SK-N-SH (cell line): ENCODE results near the gene ING1.

Source experiments
- CHD2 ChIP-seq: fragments of 150-350 bp; IDR thresholded peaks from 2 replicates; pipeline ENCODE4 v1.6.1; 2018; ENCODE audit warnings: low read length; ENCODE audit not compliant: partially characterized antibody
- POLR2AphosphoS5 ChIP-seq: IDR thresholded peaks from 2 replicates; pipeline ENCODE4 v1.6.1; 2012; ENCODE audit warnings: low read depth, low read length
- RAD21 ChIP-seq: IDR thresholded peaks from 2 replicates; pipeline ENCODE4 v1.6.1; 2012; ENCODE audit warnings: mild to moderate bottlenecking, low read length
- SIN3A ChIP-seq: IDR thresholded peaks from 2 replicates; pipeline ENCODE4 v1.6.1; 2012; ENCODE audit warnings: low read depth, mild to moderate bottlenecking, low read length, moderate library complexity, borderline replicate concordance
- TAF1 ChIP-seq: IDR thresholded peaks from 2 replicates; pipeline ENCODE4 v1.6.1; 2012; ENCODE audit warnings: low read depth, mild to moderate bottlenecking, low read length, moderate library complexity, borderline replicate concordance
- TF ChIP-seq, protein P1 (sequence below): fragments of 200-600 bp; sonication (generic); IDR thresholded peaks from 2 replicates; pipeline ENCODE4 v1.6.1; 2017; ENCODE audit warnings: antibody characterized with exemption, mild to moderate bottlenecking, moderate library complexity
- TF ChIP-seq, protein P2 (sequence below): IDR thresholded peaks from 2 replicates; pipeline ENCODE4; 2012

DNA sequence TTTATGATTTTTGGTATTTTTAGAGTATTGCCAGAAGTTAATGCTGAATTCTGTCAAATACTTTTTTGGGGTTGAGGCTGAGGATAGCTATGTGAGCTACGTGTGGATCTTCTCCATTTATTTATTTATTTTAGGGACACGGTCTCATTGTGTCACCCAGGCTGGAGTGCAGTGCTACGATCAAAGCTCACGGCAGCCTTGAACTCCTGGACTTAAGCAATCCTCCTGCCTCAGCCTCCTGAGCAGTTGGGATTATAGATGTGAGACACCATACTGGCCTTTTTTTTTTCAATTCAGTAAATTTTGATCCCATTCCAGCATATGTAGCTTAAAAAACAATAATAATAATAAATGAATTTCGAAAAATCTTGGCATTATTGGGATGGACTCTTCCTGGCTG lies 21.1 kb downstream of the ING1 start:
- TF ChIP-seq CHD2: no peak
- no peak for TF ChIP-seq POLR2AphosphoS5
- TF ChIP-seq, protein P1, sequence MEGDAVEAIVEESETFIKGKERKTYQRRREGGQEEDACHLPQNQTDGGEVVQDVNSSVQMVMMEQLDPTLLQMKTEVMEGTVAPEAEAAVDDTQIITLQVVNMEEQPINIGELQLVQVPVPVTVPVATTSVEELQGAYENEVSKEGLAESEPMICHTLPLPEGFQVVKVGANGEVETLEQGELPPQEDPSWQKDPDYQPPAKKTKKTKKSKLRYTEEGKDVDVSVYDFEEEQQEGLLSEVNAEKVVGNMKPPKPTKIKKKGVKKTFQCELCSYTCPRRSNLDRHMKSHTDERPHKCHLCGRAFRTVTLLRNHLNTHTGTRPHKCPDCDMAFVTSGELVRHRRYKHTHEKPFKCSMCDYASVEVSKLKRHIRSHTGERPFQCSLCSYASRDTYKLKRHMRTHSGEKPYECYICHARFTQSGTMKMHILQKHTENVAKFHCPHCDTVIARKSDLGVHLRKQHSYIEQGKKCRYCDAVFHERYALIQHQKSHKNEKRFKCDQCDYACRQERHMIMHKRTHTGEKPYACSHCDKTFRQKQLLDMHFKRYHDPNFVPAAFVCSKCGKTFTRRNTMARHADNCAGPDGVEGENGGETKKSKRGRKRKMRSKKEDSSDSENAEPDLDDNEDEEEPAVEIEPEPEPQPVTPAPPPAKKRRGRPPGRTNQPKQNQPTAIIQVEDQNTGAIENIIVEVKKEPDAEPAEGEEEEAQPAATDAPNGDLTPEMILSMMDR: no peak
- no peak for TF ChIP-seq TAF1
- no peak for TF ChIP-seq SIN3A
- no peak for TF ChIP-seq RAD21
- TF ChIP-seq, protein P2, sequence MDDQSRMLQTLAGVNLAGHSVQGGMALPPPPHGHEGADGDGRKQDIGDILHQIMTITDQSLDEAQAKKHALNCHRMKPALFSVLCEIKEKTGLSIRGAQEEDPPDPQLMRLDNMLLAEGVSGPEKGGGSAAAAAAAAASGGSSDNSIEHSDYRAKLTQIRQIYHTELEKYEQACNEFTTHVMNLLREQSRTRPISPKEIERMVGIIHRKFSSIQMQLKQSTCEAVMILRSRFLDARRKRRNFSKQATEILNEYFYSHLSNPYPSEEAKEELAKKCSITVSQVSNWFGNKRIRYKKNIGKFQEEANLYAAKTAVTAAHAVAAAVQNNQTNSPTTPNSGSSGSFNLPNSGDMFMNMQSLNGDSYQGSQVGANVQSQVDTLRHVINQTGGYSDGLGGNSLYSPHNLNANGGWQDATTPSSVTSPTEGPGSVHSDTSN: no peak
